K562 (cell line): ENCODE measurements around the gene TP53I13. TPM values are rescaled to one million over a fixed set of nuclear protein-coding genes. Genes with fewer than 3 reads are reported as not detected.

Experiments
- E2F6 ChIP-seq, 2 experiments: IDR thresholded peaks; 2 replicates each; pipeline ENCODE4 v1.6.1; 2011; ENCODE audit warnings: borderline replicate concordance in 1 of 2, control low read depth in 1 of 2, low read depth in 1 of 2, low read length in 1 of 2, mild to moderate bottlenecking in 1 of 2, mixed read lengths in 1 of 2, moderate library complexity in 1 of 2; ENCODE audit not compliant: insufficient read depth in 1 of 2, insufficient read length in 1 of 2, poor library complexity in 1 of 2, severe bottlenecking in 1 of 2; ENCODE audit errors: extremely low read depth in 1 of 2
- EHMT2 ChIP-seq: fragments of 450-650 bp; IDR thresholded peaks from 2 replicates; pipeline ENCODE4 v1.6.1; 2018; ENCODE audit warnings: antibody characterized with exemption
- GATAD2A ChIP-seq: fragments of 450-650 bp; IDR thresholded peaks from 2 replicates; pipeline ENCODE4 v1.6.1; 2017
- KDM5B ChIP-seq: fragments of 200-600 bp; sonication (generic); IDR thresholded peaks from 2 replicates; pipeline ENCODE4 v1.6.1; 2012; ENCODE audit warnings: low read depth, mild to moderate bottlenecking, moderate library complexity, low read length, control low read depth, inconsistent platforms; ENCODE audit not compliant: insufficient replicate concordance
- L3MBTL2 ChIP-seq: fragments of 450-650 bp; IDR thresholded peaks from 2 replicates; pipeline ENCODE4 v1.6.1; 2016; ENCODE audit warnings: mild to moderate bottlenecking, moderate library complexity
- MAZ ChIP-seq, 2 experiments: fragments of 450-650 bp in 1 of 2; sonication (generic) in 1 of 2; formaldehyde crosslinking; IDR thresholded peaks in 1 of 2; conservative IDR thresholded peaks in 1 of 2; 2 replicates each; pipeline versions ENCODE4 v1.4.0 to v1.5.0; 2020; ENCODE audit warnings: mild to moderate bottlenecking in 1 of 2, missing genetic modification reagents in 1 of 2
- MTF1 ChIP-seq: fragments of 250-450 bp; sonication (Bioruptor Pico); IDR thresholded peaks from 2 replicates; pipeline ENCODE4 v1.9.0; 2021; ENCODE audit warnings: moderate library complexity, mild to moderate bottlenecking, inconsistent platforms, borderline replicate concordance
- NFIC ChIP-seq: fragments of 450-650 bp; IDR thresholded peaks from 2 replicates; pipeline ENCODE4 v1.6.1; 2017; ENCODE audit warnings: mild to moderate bottlenecking, inconsistent platforms
- RBFOX2 ChIP-seq: fragments of 200-400 bp; formaldehyde crosslinking; IDR thresholded peaks from 2 replicates; pipeline ENCODE4 v1.6.1; 2017; ENCODE audit warnings: low read depth, mild to moderate bottlenecking, low read length, moderate library complexity
- SMAD4 ChIP-seq: fragments of 250-450 bp; sonication (Bioruptor Pico); conservative IDR thresholded peaks from 2 replicates; pipeline ENCODE4 v1.8.0; 2021; ENCODE audit warnings: inconsistent platforms, mild to moderate bottlenecking, moderate library complexity
- ZNF41 ChIP-seq: fragments of 250-450 bp; sonication (Bioruptor Pico); conservative IDR thresholded peaks from 2 replicates; pipeline ENCODE4 v1.4.0; 2020; ENCODE audit warnings: mild to moderate bottlenecking
- ZNF518B ChIP-seq: fragments of 250-450 bp; sonication (Bioruptor Pico); IDR thresholded peaks from 2 replicates; pipeline ENCODE4 v1.5.0; 2021; ENCODE audit warnings: mild to moderate bottlenecking, moderate library complexity
- polyA plus RNA-seq, 8 experiments: library from polyadenylated mRNA; depleted of rRNA in 4 of 8; stranded (reverse) in 5 of 8; unstranded in 3 of 8; fragments of >200 nt; fragmentation: Nextera tagmentation in 2 of 8; fragmentation: Illumina TruSeq in 1 of 8; extraction: Ambion mirVana in 2 of 8; extraction: Trizol in 1 of 8; gene quantifications; 2 replicates each; pipeline versions ENCODE4 v1.2.1 to v1.2.3, GENCODE V29; 2011 to 2014; ENCODE audit warnings: inconsistent platforms in 1 of 8, missing spikeins in 1 of 8
- total RNA-seq, 7 experiments: library from RNA; depleted of rRNA in 6 of 7; stranded (reverse); fragments of >200 nt in 6 of 7; fragmentation: Illumina TruSeq in 2 of 7; extraction: Trizol in 2 of 7; gene quantifications; 2 replicates each; pipeline versions ENCODE4 v1.2.1 to v1.2.3, GENCODE V29; 2011 to 2021; ENCODE audit warnings: low replicate concordance in 1 of 7
- TF ChIP-seq, protein P1 (sequence below), 2 experiments: IDR thresholded peaks; 2 replicates each; pipeline ENCODE4 v1.6.1; 2012; ENCODE audit warnings: improper control_type of control experiment in 2 of 2, low read depth in 2 of 2, low read length in 2 of 2, borderline replicate concordance in 1 of 2

Gene TP53I13
- total and polyA plus RNA-seq, 9 of the 15 experiments (the other 6 are each of a cell fraction or from before 2014, with no cell fraction given), result 0.08 to 28.3 (median 9.1) TPM

- TF ChIP-seq E2F6 (IDR thresholded peaks at IDR 0.05; ENCODE audit: borderline replicate concordance in 1 of 2, extremely low read depth in 1 of 2, insufficient read depth in 1 of 2, insufficient read length in 1 of 2, low read depth in 1 of 2, low read length in 1 of 2, poor library complexity in 1 of 2, severe bottlenecking in 1 of 2) (peak; percentile 62 to 90), SMAD4 (CRISPR knock-in tag) (no peak), ZNF518B (CRISPR knock-in tag) (no peak), KDM5B (peak; percentile 41), EHMT2 (no peak), RBFOX2 (peak; percentile 69), ZNF41 (CRISPR knock-in tag) (no peak), MTF1 (CRISPR knock-in tag) (no peak), L3MBTL2 (peak; percentile 90), GATAD2A (no peak), MAZ (CRISPR knock-in tag; conservative IDR thresholded peaks at IDR 0.05 in 1 of 2, IDR thresholded peaks at IDR 0.05 in 1 of 2) (peak; percentile 45 to 51; a peak in 3 of 4 replicates), NFIC (peak; percentile 50)
- TF ChIP-seq, protein P1, sequence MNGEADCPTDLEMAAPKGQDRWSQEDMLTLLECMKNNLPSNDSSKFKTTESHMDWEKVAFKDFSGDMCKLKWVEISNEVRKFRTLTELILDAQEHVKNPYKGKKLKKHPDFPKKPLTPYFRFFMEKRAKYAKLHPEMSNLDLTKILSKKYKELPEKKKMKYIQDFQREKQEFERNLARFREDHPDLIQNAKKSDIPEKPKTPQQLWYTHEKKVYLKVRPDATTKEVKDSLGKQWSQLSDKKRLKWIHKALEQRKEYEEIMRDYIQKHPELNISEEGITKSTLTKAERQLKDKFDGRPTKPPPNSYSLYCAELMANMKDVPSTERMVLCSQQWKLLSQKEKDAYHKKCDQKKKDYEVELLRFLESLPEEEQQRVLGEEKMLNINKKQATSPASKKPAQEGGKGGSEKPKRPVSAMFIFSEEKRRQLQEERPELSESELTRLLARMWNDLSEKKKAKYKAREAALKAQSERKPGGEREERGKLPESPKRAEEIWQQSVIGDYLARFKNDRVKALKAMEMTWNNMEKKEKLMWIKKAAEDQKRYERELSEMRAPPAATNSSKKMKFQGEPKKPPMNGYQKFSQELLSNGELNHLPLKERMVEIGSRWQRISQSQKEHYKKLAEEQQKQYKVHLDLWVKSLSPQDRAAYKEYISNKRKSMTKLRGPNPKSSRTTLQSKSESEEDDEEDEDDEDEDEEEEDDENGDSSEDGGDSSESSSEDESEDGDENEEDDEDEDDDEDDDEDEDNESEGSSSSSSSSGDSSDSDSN (IDR thresholded peaks at IDR 0.05; ENCODE audit: borderline replicate concordance in 1 of 2, low read depth in 2 of 2, low read length in 2 of 2), result peak in 1 of 2 experiments; percentile 65; a peak in 1 of 4 replicates
Observed at GRCh38 chr17:29615492-29616299, 47.2 kb downstream of the TP53I13 start (continued).
